ENCODE data around the gene GALNT14. TPM values are rescaled to one million over a fixed set of nuclear protein-coding genes. Genes with fewer than 3 reads are reported as not detected.

GALNT14 gene
- total RNA-seq, 1 donor from 2014 or later, result 1.7 TPM

- Mint-ChIP-seq H3K4me3 (no peak overlapping the region), H3K27ac (no peak overlapping the region), H3K36me3 (no peaks in the 10 kb centered on the region), H3K9me3 (no peaks in the 10 kb centered on the region), H3K27me3 (ENCODE audit: low read depth) (peaks cover 37% of the 10 kb centered on the region), H3K4me1 (no peaks in the 10 kb centered on the region)
- DNase-seq (ENCODE audit: low spot score in 2 of 2, unreplicated experiment in 2 of 2), result peak in 1 of 2 experiments; percentile 67
- TF ChIP-seq, protein P1, sequence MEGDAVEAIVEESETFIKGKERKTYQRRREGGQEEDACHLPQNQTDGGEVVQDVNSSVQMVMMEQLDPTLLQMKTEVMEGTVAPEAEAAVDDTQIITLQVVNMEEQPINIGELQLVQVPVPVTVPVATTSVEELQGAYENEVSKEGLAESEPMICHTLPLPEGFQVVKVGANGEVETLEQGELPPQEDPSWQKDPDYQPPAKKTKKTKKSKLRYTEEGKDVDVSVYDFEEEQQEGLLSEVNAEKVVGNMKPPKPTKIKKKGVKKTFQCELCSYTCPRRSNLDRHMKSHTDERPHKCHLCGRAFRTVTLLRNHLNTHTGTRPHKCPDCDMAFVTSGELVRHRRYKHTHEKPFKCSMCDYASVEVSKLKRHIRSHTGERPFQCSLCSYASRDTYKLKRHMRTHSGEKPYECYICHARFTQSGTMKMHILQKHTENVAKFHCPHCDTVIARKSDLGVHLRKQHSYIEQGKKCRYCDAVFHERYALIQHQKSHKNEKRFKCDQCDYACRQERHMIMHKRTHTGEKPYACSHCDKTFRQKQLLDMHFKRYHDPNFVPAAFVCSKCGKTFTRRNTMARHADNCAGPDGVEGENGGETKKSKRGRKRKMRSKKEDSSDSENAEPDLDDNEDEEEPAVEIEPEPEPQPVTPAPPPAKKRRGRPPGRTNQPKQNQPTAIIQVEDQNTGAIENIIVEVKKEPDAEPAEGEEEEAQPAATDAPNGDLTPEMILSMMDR (IDR thresholded peaks at IDR 0.05; ENCODE audit: unreplicated experiment), result peak; percentile 79
Measured at GRCh38 chr2:31170071-31170698, 31.9 kb upstream of the GALNT14 start.

- no peaks in the 10 kb centered on the region for H3K9me3 Mint-ChIP-seq
Measured at GRCh38 chr2:31168291-31168690, 30.1 kb upstream of the GALNT14 start.

GRCh38 chr2:31166925-31167324, 28.7 kb upstream of the GALNT14 start:
- no peak for DNase-seq (ENCODE audit: low spot score in 2 of 2, unreplicated experiment in 2 of 2)
- H3K4me3 Mint-ChIP-seq, result no peak overlapping the region
- H3K27me3 Mint-ChIP-seq (ENCODE audit: low read depth), result peaks cover 41% of the 10 kb centered on the region
- H3K36me3 Mint-ChIP-seq, result no peaks in the 10 kb centered on the region
- TF ChIP-seq, protein P1 (IDR thresholded peaks at IDR 0.05; ENCODE audit: unreplicated experiment), result no peak
- H3K27ac Mint-ChIP-seq, result no peak overlapping the region
- no peaks in the 10 kb centered on the region for H3K4me1 Mint-ChIP-seq
- H3K9me3 Mint-ChIP-seq, result no peaks in the 10 kb centered on the region

More at GRCh38 chr2:31168291-31168690, 30.1 kb upstream of the GALNT14 start:
- TF ChIP-seq, protein P1 (IDR thresholded peaks at IDR 0.05; ENCODE audit: unreplicated experiment), result no peak
- no peak for DNase-seq (ENCODE audit: low spot score in 2 of 2, unreplicated experiment in 2 of 2)
- H3K4me3 Mint-ChIP-seq, result no peak overlapping the region
- no peaks in the 10 kb centered on the region for H3K36me3 Mint-ChIP-seq
- no peaks in the 10 kb centered on the region for H3K4me1 Mint-ChIP-seq
- H3K27ac Mint-ChIP-seq, result no peak overlapping the region
- peaks cover 46% of the 10 kb centered on the region for H3K27me3 Mint-ChIP-seq (ENCODE audit: low read depth)

GRCh38 chr2:31163011-31163539, 24.8 kb upstream of the GALNT14 start:
- Mint-ChIP-seq H3K4me1 (no peaks in the 10 kb centered on the region), H3K36me3 (no peaks in the 10 kb centered on the region), H3K27ac (no peak overlapping the region), H3K9me3 (no peaks in the 10 kb centered on the region), H3K4me3 (no peak overlapping the region), H3K27me3 (ENCODE audit: low read depth) (peaks cover 33% of the 10 kb centered on the region)
- TF ChIP-seq, protein P1 (IDR thresholded peaks at IDR 0.05; ENCODE audit: unreplicated experiment), result no peak
- no peak for DNase-seq (ENCODE audit: low spot score in 2 of 2, unreplicated experiment in 2 of 2)

GRCh38 chr2:31161637-31162036, 23.4 kb upstream of the GALNT14 start:
- H3K27me3 Mint-ChIP-seq (ENCODE audit: low read depth), result peaks cover 33% of the 10 kb centered on the region
- TF ChIP-seq, protein P1 (IDR thresholded peaks at IDR 0.05; ENCODE audit: unreplicated experiment), result no peak
- H3K4me1 Mint-ChIP-seq, result no peaks in the 10 kb centered on the region
- H3K36me3 Mint-ChIP-seq, result no peaks in the 10 kb centered on the region
- no peak overlapping the region for H3K27ac Mint-ChIP-seq
- DNase-seq (ENCODE audit: low spot score in 2 of 2, unreplicated experiment in 2 of 2), result no peak
- no peak overlapping the region for H3K4me3 Mint-ChIP-seq
- no peaks in the 10 kb centered on the region for H3K9me3 Mint-ChIP-seq

Data from mesothelial cell of epicardium (in vitro differentiated cells).